DMS 273 (cell line): Measurements from ENCODE around the gene STX19.
"Not testable (repeated sequence)": the region's sequence is repeated elsewhere in the genome, so short reads cannot be mapped to it uniquely, and the experiment has no call there.

ENCODE experiments used
- DNase-seq: peaks from one replicate; lab custom pipeline; 2025; ENCODE audit not compliant: unreplicated experiment; lab: John Stamatoyannopoulos, UW

Gene STX19

GRCh38 chr3:94028093-94028837 lies at the start of gene STX19:
Gene STX19, minus strand, starts transcription at chr3:94028597. Its CDS starts 13,328 bp downstream, at chr3:94015269.
- no peak for DNase-seq

- DNase-seq, result no peak
Observed at GRCh38 chr3:94076055-94076454, 47.7 kb upstream of the STX19 start.

- DNase-seq, result no peak
Observed at GRCh38 chr3:94071713-94072284, 43.4 kb upstream of the STX19 start.

- no peak for DNase-seq
Observed at GRCh38 chr3:94070341-94070911, 42.0 kb upstream of the STX19 start.

- DNase-seq, result peak; percentile 47
Observed at GRCh38 chr3:94069194-94069813, 40.9 kb upstream of the STX19 start.

- no peak for DNase-seq
Observed at GRCh38 chr3:94066506-94067500, 38.4 kb upstream of the STX19 start.

- DNase-seq, result no peak
Observed at GRCh38 chr3:94065819-94066480, 37.6 kb upstream of the STX19 start.

- DNase-seq, result no peak
Observed at GRCh38 chr3:94065122-94065521, 36.7 kb upstream of the STX19 start.

GRCh38 chr3:94064243-94064860 lies 36.0 kb upstream of the STX19 start:
- no peak for DNase-seq

- DNase-seq, result peak; percentile 43
Observed at GRCh38 chr3:94063496-94064119, 35.2 kb upstream of the STX19 start.

GRCh38 chr3:94062513-94063404 lies 34.4 kb upstream of the STX19 start, which contains the start of the genes DHFR2 and NSUN3:
Gene DHFR2, minus strand, starts transcription at chr3:94062916. Its CDS starts 1,405 bp downstream, at chr3:94061511.
Gene NSUN3, plus strand, starts transcription at chr3:94063061. Its CDS starts 66 bp downstream, at chr3:94063127.
- peak; percentile 100 for DNase-seq

- no peak for DNase-seq
Observed at GRCh38 chr3:94061297-94061696, 32.9 kb upstream of the STX19 start.

GRCh38 chr3:94050546-94050945 lies 22.1 kb upstream of the STX19 start:
- DNase-seq, result no peak

GRCh38 chr3:94049267-94049666 lies 20.9 kb upstream of the STX19 start:
- DNase-seq, result no peak

- no peak for DNase-seq
Observed at GRCh38 chr3:94046533-94046932, 18.1 kb upstream of the STX19 start.

GRCh38 chr3:94044100-94044936 lies 15.9 kb upstream of the STX19 start:
- DNase-seq, result not testable (repeated sequence)

GRCh38 chr3:94043285-94043684 lies 14.9 kb upstream of the STX19 start:
- no peak for DNase-seq
